ENCODE results near the gene PTPRE.

Gene PTPRE

GRCh38 chr10:127939786-127940330 lies 33.0 kb downstream of the PTPRE start:
- no peak for DNase-seq
- TF ChIP-seq CTCF (IDR thresholded peaks at IDR 0.05): no peak
- H3K27me3 Mint-ChIP-seq (ENCODE audit: low read depth, poor library complexity): peaks cover 23% of the 10 kb centered on the region
- H3K4me1 Mint-ChIP-seq: peaks cover 6% of the 10 kb centered on the region
- no peak overlapping the region for H3K27ac Mint-ChIP-seq
- H3K9me3 Mint-ChIP-seq: no peaks in the 10 kb centered on the region
- no peak overlapping the region for H3K4me3 Mint-ChIP-seq
- H3K36me3 Mint-ChIP-seq (ENCODE audit: low read depth): no peaks in the 10 kb centered on the region

- Mint-ChIP-seq H3K4me3 (no peak overlapping the region), H3K27ac (no peak overlapping the region), H3K36me3 (ENCODE audit: low read depth) (no peaks in the 10 kb centered on the region), H3K9me3 (no peaks in the 10 kb centered on the region), H3K4me1 (peaks cover 6% of the 10 kb centered on the region), H3K27me3 (ENCODE audit: low read depth, poor library complexity) (peaks cover 23% of the 10 kb centered on the region)
- DNase-seq: no peak
- TF ChIP-seq CTCF (IDR thresholded peaks at IDR 0.05): no peak
These were observed 34.1 kb downstream of the PTPRE start for GRCh38 chr10:127940866-127941640.

DNA sequence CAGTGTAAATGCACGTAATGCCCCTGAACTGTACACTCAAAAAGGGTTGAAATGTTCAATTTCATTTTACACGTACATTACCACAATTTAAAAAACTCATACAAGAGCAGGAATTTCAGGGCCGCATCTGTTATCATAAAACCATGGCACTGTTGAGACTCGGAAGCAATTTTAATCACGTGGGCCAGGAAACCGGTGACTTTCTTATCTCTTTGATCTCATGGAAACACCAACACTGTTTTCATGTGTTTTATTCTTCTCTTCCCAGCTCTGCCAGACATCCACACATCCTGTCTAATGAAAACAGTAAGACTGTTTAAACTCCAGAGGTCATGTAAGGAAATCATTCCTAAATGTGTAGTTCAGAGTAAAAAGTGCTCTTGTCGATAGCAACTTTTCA lies 35.9 kb downstream of the PTPRE start:
- H3K9me3 Mint-ChIP-seq: no peaks in the 10 kb centered on the region
- H3K4me1 Mint-ChIP-seq: peaks cover 6% of the 10 kb centered on the region
- no peak overlapping the region for H3K27ac Mint-ChIP-seq
- H3K27me3 Mint-ChIP-seq (ENCODE audit: low read depth, poor library complexity): peaks cover 28% of the 10 kb centered on the region
- no peak for DNase-seq
- no peak overlapping the region for H3K4me3 Mint-ChIP-seq
- no peak for TF ChIP-seq CTCF (IDR thresholded peaks at IDR 0.05)
- H3K36me3 Mint-ChIP-seq (ENCODE audit: low read depth): no peaks in the 10 kb centered on the region

DNA sequence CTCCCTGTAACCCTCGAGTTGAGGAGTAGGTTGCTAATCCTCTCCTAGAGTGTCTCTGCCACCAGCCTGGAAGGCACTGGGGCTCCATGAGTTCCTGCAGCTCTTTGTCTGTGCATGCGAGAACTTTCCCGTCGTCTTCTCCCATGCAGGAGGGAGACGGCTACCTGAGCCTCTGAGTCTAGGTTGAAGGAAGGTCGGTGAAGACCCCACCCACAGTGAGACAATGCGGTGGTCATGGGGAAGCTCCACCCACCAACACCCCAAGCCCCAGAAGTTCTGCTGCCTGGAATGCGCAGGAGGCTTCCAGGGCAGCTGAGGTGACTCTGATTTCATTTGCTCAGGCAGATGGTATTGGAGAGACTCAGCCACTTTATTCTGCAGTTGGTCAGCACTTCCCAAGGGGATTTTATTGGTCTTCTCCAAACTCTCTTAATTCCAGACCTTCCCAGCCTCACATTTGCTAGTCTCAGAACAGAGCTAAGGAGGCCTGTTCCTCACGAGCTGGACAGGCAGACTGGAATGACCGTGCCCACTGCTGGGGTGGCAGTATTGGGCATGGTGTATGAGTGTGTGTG lies 36.5 kb downstream of the PTPRE start:
- H3K4me3 Mint-ChIP-seq: no peak overlapping the region
- no peaks in the 10 kb centered on the region for H3K9me3 Mint-ChIP-seq
- TF ChIP-seq CTCF (IDR thresholded peaks at IDR 0.05): no peak
- no peak for DNase-seq
- peaks cover 23% of the 10 kb centered on the region for H3K27me3 Mint-ChIP-seq (ENCODE audit: low read depth, poor library complexity)
- no peak overlapping the region for H3K27ac Mint-ChIP-seq
- peaks cover 6% of the 10 kb centered on the region for H3K4me1 Mint-ChIP-seq
- no peaks in the 10 kb centered on the region for H3K36me3 Mint-ChIP-seq (ENCODE audit: low read depth)

- Mint-ChIP-seq H3K4me1 (peaks cover 6% of the 10 kb centered on the region), H3K27ac (peak overlapping the region; percentile 6)
These were observed 37.4 kb downstream of the PTPRE start for GRCh38 chr10:127944256-127944655.

More at GRCh38 chr10:127944256-127944655, 37.4 kb downstream of the PTPRE start:
- no peak for TF ChIP-seq CTCF (IDR thresholded peaks at IDR 0.05)
- no peak overlapping the region for H3K4me3 Mint-ChIP-seq
- H3K9me3 Mint-ChIP-seq: no peaks in the 10 kb centered on the region
- DNase-seq: no peak
- no peaks in the 10 kb centered on the region for H3K36me3 Mint-ChIP-seq (ENCODE audit: low read depth)
- H3K27me3 Mint-ChIP-seq (ENCODE audit: low read depth, poor library complexity): peaks cover 19% of the 10 kb centered on the region
